HepG2 (cell line): Measurements from ENCODE around the gene NEURL1B. TPM values are rescaled to one million over a fixed set of nuclear protein-coding genes. Genes with fewer than 3 reads are reported as not detected.

ENCODE experiments used
- ATAC-seq: fragments of 200-7000 bp; cut with Tn5 transposase; 3 replicates; pipeline ENCODE4 v1.9.1; 2020; ENCODE audit warnings: mild to moderate bottlenecking, moderate library complexity
- BruUV-seq: library from RNA; stranded (reverse); fragments of 400-500 nt; replicated peaks from 2 replicates; lab custom pipeline; 2021; lab: Mats Ljungman, UMichigan
- CTCF ChIA-PET: fragments of 300-600 bp; formaldehyde crosslinking; extraction: SDS; loops from one replicate; lab custom pipeline; 2021; ENCODE audit warnings: low total read pairs, inconsistent platforms, low intra/inter-chr PET ratio; lab: Yijun Ruan, JAX
- POLR2A ChIA-PET: fragments of 350-600 bp; sonication (Branson Sonifier 250); formaldehyde crosslinking; loops from one replicate; lab custom pipeline; 2020; ENCODE audit warnings: antibody characterized with exemption, inconsistent platforms; lab: Yijun Ruan, JAX
- DNase-seq: peaks from one replicate; pipeline ENCODE4 v3.0.0-alpha.2; 2015; ENCODE audit warnings: low spot score
- FAIRE-seq: peaks from 3 replicates; lab custom pipeline; 2011; peaks lifted over from hg19 to GRCh38; lab: Jason Lieb, UNC
- H2AFZ ChIP-seq: one replicate; pipeline ENCODE4 v1.6.1; 2011; ENCODE audit warnings: low read length, inconsistent platforms
- H3K27ac ChIP-seq: fragments of 300-600 bp; 3 replicates; pipeline ENCODE4 v1.8.0; 2011; ENCODE audit warnings: mixed run types, mild to moderate bottlenecking, mixed read lengths, low read length, inconsistent platforms; ENCODE audit not compliant: insufficient read depth; ENCODE audit errors: extremely low read length
- H3K27me3 ChIP-seq, 2 experiments: fragments of 200-600 bp in 1 of 2; 2 replicates in 1 of 2; 3 replicates in 1 of 2; pipeline versions ENCODE4 v1.6.0 to v1.8.0; 2011; ENCODE audit warnings: low read length in 2 of 2, mild to moderate bottlenecking in 2 of 2, moderate library complexity in 2 of 2, inconsistent platforms in 1 of 2; ENCODE audit not compliant: insufficient read depth in 2 of 2, control insufficient read depth in 1 of 2
- H3K36me3 ChIP-seq, 2 experiments: fragments of 200-600 bp in 1 of 2; replicated peaks in 1 of 2; 2 replicates in 1 of 2; 3 replicates in 1 of 2; pipeline versions ENCODE4 v1.5.1 to v1.8.0; 2011; ENCODE audit warnings: low read length in 2 of 2, inconsistent platforms in 1 of 2; ENCODE audit not compliant: insufficient read depth in 2 of 2, control insufficient read depth in 1 of 2
- H3K4me1 ChIP-seq: 2 replicates; pipeline ENCODE4 v1.5.1; 2012; ENCODE audit warnings: low read length, inconsistent platforms; ENCODE audit not compliant: insufficient read depth
- H3K4me2 ChIP-seq: 2 replicates; pipeline ENCODE4 v1.6.0; 2011; ENCODE audit warnings: low read depth, low read length, inconsistent platforms
- H3K4me3 ChIP-seq, 3 experiments: fragments of 200-600 bp in 1 of 3; sonication (generic), shearing (Covaris generic) in 1 of 3; replicated peaks in 1 of 3; 2 replicates each; pipeline ENCODE4 v1.5.1; 2011 to 2016; ENCODE audit warnings: low read length in 3 of 3, inconsistent platforms in 2 of 3, low read depth in 2 of 3, mild to moderate bottlenecking in 2 of 3, control low read depth in 1 of 3, mixed read lengths in 1 of 3; ENCODE audit not compliant: insufficient read depth in 1 of 3
- H3K79me2 ChIP-seq: one replicate; pipeline ENCODE4 v1.6.1; 2011; ENCODE audit warnings: low read length, inconsistent platforms; ENCODE audit not compliant: insufficient read depth
- H3K9ac ChIP-seq: 2 replicates; pipeline ENCODE4 v1.6.0; 2011; ENCODE audit warnings: mild to moderate bottlenecking, low read depth, low read length, inconsistent platforms; ENCODE audit not compliant: insufficient read depth
- H3K9me3 ChIP-seq: 2 replicates; pipeline ENCODE4 v1.5.1; 2012; ENCODE audit warnings: mild to moderate bottlenecking, low read length
- H4K20me1 ChIP-seq: 2 replicates; pipeline ENCODE4 v1.6.0; 2011; ENCODE audit warnings: inconsistent platforms, mild to moderate bottlenecking, low read length, moderate library complexity; ENCODE audit not compliant: insufficient read depth
- CBX5 ChIP-seq: sonication (generic); formaldehyde crosslinking; IDR thresholded peaks from 2 replicates; pipeline ENCODE4 v1.4.0; 2020; ENCODE audit warnings: missing genetic modification reagents, borderline replicate concordance
- JUNB ChIP-seq: sonication (generic); formaldehyde crosslinking; IDR thresholded peaks from 2 replicates; pipeline ENCODE4 v1.8.0; 2022; ENCODE audit warnings: missing genetic modification reagents, mild to moderate bottlenecking, borderline replicate concordance
- MAFG ChIP-seq: sonication (generic); formaldehyde crosslinking; IDR thresholded peaks from 2 replicates; pipeline ENCODE4 v1.5.1; 2020; ENCODE audit warnings: mild to moderate bottlenecking, missing genetic modification reagents
- RXRA ChIP-seq: sonication (generic); formaldehyde crosslinking; IDR thresholded peaks from 2 replicates; pipeline ENCODE4 v1.5.1; 2020; ENCODE audit warnings: missing genetic modification reagents
- TOPORS ChIP-seq: sonication (generic); formaldehyde crosslinking; IDR thresholded peaks from 2 replicates; pipeline ENCODE4 v1.8.0; 2023; ENCODE audit warnings: mild to moderate bottlenecking, missing genetic modification reagents
- ZNF235 ChIP-seq: sonication (generic); formaldehyde crosslinking; IDR thresholded peaks from 2 replicates; pipeline ENCODE4 v1.8.1; 2023; ENCODE audit warnings: mild to moderate bottlenecking, missing genetic modification reagents, borderline replicate concordance
- ZNF713 ChIP-seq: sonication (generic); formaldehyde crosslinking; IDR thresholded peaks from 2 replicates; pipeline ENCODE4 v1.4.0; 2020; ENCODE audit warnings: mild to moderate bottlenecking, missing genetic modification reagents
- WGBS: methylation state at CpG from one replicate; pipeline ENCODE4 v1.1.6; 2017; ENCODE audit warnings: low lambda C conversion rate; 5-methylcytosine and 5-hydroxymethylcytosine counted together
- in situ Hi-C: cut with HindIII; loops from 2 replicates; pipeline ENCODE4 v1.10.0; 2017; ENCODE audit warnings: low pct_unique_long_range_greater_than_20kb; ENCODE audit not compliant: extremely low pct_ligation_motif_present
- intact Hi-C: fragments of 100-400 bp; cut with micrococcal nuclease; formaldehyde crosslinking; loops from one replicate; pipeline ENCODE4 v1.10.0; 2022; ENCODE audit not compliant: unreplicated experiment
- polyA plus RNA-seq, 8 experiments: library from polyadenylated mRNA; depleted of rRNA in 3 of 8; stranded (reverse) in 7 of 8; unstranded in 1 of 8; fragments of >200 nt; fragmentation: Illumina TruSeq in 4 of 8; extraction: Trizol in 4 of 8; gene quantifications; 2 replicates each; pipeline versions ENCODE4 v1.2.1 to v1.2.3, GENCODE V29; 2011 to 2016; ENCODE audit warnings: low read depth in 4 of 8, missing spikeins in 1 of 8, mixed read lengths in 1 of 8; ENCODE audit not compliant: insufficient read depth in 1 of 8
- total RNA-seq, 5 experiments: library from RNA; depleted of rRNA; stranded (reverse); fragments of >200 nt; fragmentation: Illumina TruSeq; extraction: Trizol; gene quantifications; 2 replicates each; pipeline ENCODE4 v1.2.3, GENCODE V29; 2016; ENCODE audit warnings: low read depth in 1 of 5
- TF ChIP-seq, protein P1 (sequence below): sonication (generic); formaldehyde crosslinking; IDR thresholded peaks from 2 replicates; pipeline ENCODE4 v1.8.0; 2022; ENCODE audit warnings: low read depth, missing genetic modification reagents
- TF ChIP-seq, protein P2 (sequence below): IDR thresholded peaks from 2 replicates; pipeline ENCODE4 v1.6.1; 2016; ENCODE audit warnings: low read depth, missing genetic modification reagents, missing compliant biosample characterization
- TF ChIP-seq, protein P3 (sequence below): IDR thresholded peaks from 2 replicates; pipeline ENCODE4 v1.6.1; 2016; ENCODE audit warnings: mild to moderate bottlenecking, missing biosample characterization, missing genetic modification reagents
- TF ChIP-seq, protein P4 (sequence below), 2 experiments: sonication (generic) in 1 of 2; formaldehyde crosslinking in 1 of 2; IDR thresholded peaks; 2 replicates each; pipeline versions ENCODE4 v1.6.1 to v1.9.0; 2014 to 2022; ENCODE audit warnings: antibody characterized with exemption in 1 of 2, borderline replicate concordance in 1 of 2, inconsistent platforms in 1 of 2, low read depth in 1 of 2, missing genetic modification reagents in 1 of 2

The NEURL1B gene
- total and polyA plus RNA-seq, 2 of the 13 experiments (the other 11 are each of a cell fraction or from before 2014, with no cell fraction given): 0.09 to 0.13 TPM

DNA sequence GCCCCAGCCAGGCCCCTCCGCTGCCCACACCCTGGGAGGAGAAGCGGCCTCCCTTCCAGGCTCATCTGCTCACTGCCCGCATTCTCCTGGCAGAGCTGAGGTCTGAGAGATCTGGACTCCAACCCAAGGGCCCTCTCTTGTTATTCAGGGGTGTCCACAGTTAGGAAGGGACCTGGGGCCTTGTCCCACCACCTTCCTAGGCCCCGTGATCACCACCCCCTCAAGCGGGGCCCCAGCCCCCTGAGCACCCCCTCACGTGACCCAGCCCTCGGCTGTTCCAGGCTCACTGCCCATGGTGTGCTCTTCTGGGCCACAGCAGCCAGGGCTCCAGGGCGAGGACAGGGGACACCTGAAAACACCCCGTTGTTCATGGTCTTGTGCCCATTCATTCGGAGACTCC lies 48.7 kb downstream of the NEURL1B start:
- ATAC-seq: no peak
- BruUV-seq: no TSS peak
- in situ Hi-C loops (no loop called here), intact Hi-C loops (loop anchor here (10.0 kb wide), 2 partner anchors 45 to 365 kb away; partner anchors contain the start of gene NEURL1B)
- Histone ChIP-seq H3K9me3 (no peaks in the 10 kb centered on the region), H3K36me3 (no peaks in the 10 kb centered on the region), H3K4me3 (no peak overlapping the region), H2AFZ (no peak overlapping the region), H3K9ac (no peak overlapping the region), H3K27ac (no peak overlapping the region), H3K4me1 (peaks cover 27% of the 10 kb centered on the region), H3K79me2 (no peaks in the 10 kb centered on the region), H3K27me3 (peaks cover 0 to 39% of the 10 kb centered on the region in 2 experiments; a peak in 4 of 5 replicates), H4K20me1 (no peaks in the 10 kb centered on the region), H3K4me2 (no peak overlapping the region)
- DNase-seq: no peak
- ChIA-PET POLR2A (no interaction called here), CTCF (no interaction called here)
- FAIRE-seq: no peak
- WGBS: 55% methylated on average over 4 of the region's 10 CpGs
- TF ChIP-seq MAFG (CRISPR knock-in tag): no peak
- TF ChIP-seq JUNB (CRISPR knock-in tag): no peak
- no peak for TF ChIP-seq ZNF235 (CRISPR knock-in tag)
- no peak for TF ChIP-seq TOPORS (CRISPR knock-in tag)
- TF ChIP-seq, protein P1, sequence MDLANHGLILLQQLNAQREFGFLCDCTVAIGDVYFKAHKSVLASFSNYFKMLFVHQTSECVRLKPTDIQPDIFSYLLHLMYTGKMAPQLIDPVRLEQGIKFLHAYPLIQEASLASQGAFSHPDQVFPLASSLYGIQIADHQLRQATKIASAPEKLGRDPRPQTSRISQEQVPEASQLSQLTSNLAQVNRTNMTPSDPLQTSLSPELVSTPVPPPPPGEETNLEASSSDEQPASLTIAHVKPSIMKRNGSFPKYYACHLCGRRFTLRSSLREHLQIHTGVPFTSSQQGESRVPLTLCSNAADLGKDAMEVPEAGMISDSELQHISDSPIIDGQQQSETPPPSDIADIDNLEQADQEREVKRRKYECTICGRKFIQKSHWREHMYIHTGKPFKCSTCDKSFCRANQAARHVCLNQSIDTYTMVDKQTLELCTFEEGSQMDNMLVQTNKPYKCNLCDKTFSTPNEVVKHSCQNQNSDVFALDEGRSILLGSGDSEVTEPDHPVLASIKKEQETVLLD: no peak
- no peak for TF ChIP-seq ZNF713 (CRISPR knock-in tag)
- TF ChIP-seq CBX5 (CRISPR knock-in tag): no peak
- no peak for TF ChIP-seq RXRA (CRISPR knock-in tag)
- TF ChIP-seq, protein P2, sequence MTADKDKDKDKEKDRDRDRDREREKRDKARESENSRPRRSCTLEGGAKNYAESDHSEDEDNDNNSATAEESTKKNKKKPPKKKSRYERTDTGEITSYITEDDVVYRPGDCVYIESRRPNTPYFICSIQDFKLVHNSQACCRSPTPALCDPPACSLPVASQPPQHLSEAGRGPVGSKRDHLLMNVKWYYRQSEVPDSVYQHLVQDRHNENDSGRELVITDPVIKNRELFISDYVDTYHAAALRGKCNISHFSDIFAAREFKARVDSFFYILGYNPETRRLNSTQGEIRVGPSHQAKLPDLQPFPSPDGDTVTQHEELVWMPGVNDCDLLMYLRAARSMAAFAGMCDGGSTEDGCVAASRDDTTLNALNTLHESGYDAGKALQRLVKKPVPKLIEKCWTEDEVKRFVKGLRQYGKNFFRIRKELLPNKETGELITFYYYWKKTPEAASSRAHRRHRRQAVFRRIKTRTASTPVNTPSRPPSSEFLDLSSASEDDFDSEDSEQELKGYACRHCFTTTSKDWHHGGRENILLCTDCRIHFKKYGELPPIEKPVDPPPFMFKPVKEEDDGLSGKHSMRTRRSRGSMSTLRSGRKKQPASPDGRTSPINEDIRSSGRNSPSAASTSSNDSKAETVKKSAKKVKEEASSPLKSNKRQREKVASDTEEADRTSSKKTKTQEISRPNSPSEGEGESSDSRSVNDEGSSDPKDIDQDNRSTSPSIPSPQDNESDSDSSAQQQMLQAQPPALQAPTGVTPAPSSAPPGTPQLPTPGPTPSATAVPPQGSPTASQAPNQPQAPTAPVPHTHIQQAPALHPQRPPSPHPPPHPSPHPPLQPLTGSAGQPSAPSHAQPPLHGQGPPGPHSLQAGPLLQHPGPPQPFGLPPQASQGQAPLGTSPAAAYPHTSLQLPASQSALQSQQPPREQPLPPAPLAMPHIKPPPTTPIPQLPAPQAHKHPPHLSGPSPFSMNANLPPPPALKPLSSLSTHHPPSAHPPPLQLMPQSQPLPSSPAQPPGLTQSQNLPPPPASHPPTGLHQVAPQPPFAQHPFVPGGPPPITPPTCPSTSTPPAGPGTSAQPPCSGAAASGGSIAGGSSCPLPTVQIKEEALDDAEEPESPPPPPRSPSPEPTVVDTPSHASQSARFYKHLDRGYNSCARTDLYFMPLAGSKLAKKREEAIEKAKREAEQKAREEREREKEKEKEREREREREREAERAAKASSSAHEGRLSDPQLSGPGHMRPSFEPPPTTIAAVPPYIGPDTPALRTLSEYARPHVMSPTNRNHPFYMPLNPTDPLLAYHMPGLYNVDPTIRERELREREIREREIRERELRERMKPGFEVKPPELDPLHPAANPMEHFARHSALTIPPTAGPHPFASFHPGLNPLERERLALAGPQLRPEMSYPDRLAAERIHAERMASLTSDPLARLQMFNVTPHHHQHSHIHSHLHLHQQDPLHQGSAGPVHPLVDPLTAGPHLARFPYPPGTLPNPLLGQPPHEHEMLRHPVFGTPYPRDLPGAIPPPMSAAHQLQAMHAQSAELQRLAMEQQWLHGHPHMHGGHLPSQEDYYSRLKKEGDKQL (CRISPR knock-in tag): no peak
- TF ChIP-seq, protein P3, sequence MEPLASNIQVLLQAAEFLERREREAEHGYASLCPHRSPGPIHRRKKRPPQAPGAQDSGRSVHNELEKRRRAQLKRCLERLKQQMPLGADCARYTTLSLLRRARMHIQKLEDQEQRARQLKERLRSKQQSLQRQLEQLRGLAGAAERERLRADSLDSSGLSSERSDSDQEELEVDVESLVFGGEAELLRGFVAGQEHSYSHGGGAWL (CRISPR knock-in tag): no peak
- TF ChIP-seq, protein P4, sequence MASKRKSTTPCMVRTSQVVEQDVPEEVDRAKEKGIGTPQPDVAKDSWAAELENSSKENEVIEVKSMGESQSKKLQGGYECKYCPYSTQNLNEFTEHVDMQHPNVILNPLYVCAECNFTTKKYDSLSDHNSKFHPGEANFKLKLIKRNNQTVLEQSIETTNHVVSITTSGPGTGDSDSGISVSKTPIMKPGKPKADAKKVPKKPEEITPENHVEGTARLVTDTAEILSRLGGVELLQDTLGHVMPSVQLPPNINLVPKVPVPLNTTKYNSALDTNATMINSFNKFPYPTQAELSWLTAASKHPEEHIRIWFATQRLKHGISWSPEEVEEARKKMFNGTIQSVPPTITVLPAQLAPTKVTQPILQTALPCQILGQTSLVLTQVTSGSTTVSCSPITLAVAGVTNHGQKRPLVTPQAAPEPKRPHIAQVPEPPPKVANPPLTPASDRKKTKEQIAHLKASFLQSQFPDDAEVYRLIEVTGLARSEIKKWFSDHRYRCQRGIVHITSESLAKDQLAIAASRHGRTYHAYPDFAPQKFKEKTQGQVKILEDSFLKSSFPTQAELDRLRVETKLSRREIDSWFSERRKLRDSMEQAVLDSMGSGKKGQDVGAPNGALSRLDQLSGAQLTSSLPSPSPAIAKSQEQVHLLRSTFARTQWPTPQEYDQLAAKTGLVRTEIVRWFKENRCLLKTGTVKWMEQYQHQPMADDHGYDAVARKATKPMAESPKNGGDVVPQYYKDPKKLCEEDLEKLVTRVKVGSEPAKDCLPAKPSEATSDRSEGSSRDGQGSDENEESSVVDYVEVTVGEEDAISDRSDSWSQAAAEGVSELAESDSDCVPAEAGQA (IDR thresholded peaks at IDR 0.05; ENCODE audit: low read depth): no peak
- TF ChIP-seq, protein P4 (CRISPR knock-in tag; IDR thresholded peaks at IDR 0.05; ENCODE audit: borderline replicate concordance): no peak
